Endodermal cell (in vitro differentiated cells): ENCODE measurements around the gene ADNP2. TPM values are rescaled to one million over a fixed set of nuclear protein-coding genes. Genes with fewer than 3 reads are reported as not detected.
A peak's percentile ranks its signal among the peaks of the same experiment; 100 is the strongest.

Source experiments
- DNase-seq: peaks from one replicate; pipeline ENCODE4 v3.0.0-alpha.2; 2017
- H3K27ac ChIP-seq: 2 replicates; pipeline ENCODE4 v1.5.1; 2013; ENCODE audit warnings: mild to moderate bottlenecking, low read depth, low read length, moderate library complexity
- H3K27me3 ChIP-seq: 2 replicates; pipeline ENCODE4 v1.6.1; 2013; ENCODE audit warnings: mild to moderate bottlenecking, low read length, moderate library complexity; ENCODE audit not compliant: insufficient read depth, control insufficient read depth, poor library complexity, severe bottlenecking
- H3K36me3 ChIP-seq: 2 replicates; pipeline ENCODE4 v1.7.0; 2013; ENCODE audit warnings: mild to moderate bottlenecking, low read length, moderate library complexity; ENCODE audit not compliant: control insufficient read depth, insufficient read depth
- H3K4me1 ChIP-seq: one replicate; pipeline ENCODE4 v1.7.0; 2013; ENCODE audit warnings: low read length; ENCODE audit not compliant: control insufficient read depth, insufficient read depth
- H3K4me3 ChIP-seq: 2 replicates; pipeline ENCODE4 v1.5.1; 2013; ENCODE audit warnings: mild to moderate bottlenecking, low read length, moderate library complexity
- H3K9ac ChIP-seq: 2 replicates; pipeline ENCODE4 v1.6.1; 2013; ENCODE audit warnings: mild to moderate bottlenecking, low read length, moderate library complexity; ENCODE audit not compliant: poor library complexity, severe bottlenecking; ENCODE audit errors: extremely low read depth
- H3K9me3 ChIP-seq: 2 replicates; pipeline ENCODE4 v1.6.1; 2013; ENCODE audit warnings: mild to moderate bottlenecking, low read length, moderate library complexity; ENCODE audit not compliant: control insufficient read depth
- H3K27ac Mint-ChIP-seq: 2 replicates; pipeline ENCODE4 v1.8.0; 2020; ENCODE audit warnings: mixed read lengths
- H3K27me3 Mint-ChIP-seq: 2 replicates; pipeline ENCODE4 v1.8.0; 2021; ENCODE audit warnings: mild to moderate bottlenecking, mixed read lengths; ENCODE audit not compliant: insufficient read depth
- H3K36me3 Mint-ChIP-seq: 2 replicates; pipeline ENCODE4 v1.8.0; 2020; ENCODE audit warnings: low read depth, mixed read lengths
- H3K4me1 Mint-ChIP-seq: 2 replicates; pipeline ENCODE4 v1.8.0; 2020; ENCODE audit warnings: mixed read lengths
- H3K4me3 Mint-ChIP-seq: 2 replicates; pipeline ENCODE4 v1.8.0; 2020; ENCODE audit warnings: mild to moderate bottlenecking, moderate library complexity, mixed read lengths
- H3K9me3 Mint-ChIP-seq: 2 replicates; pipeline ENCODE4 v1.8.0; 2020; ENCODE audit warnings: mild to moderate bottlenecking, mixed read lengths
- WGBS, 2 experiments: methylation state at CpG; one replicate each; pipeline versions ENCODE4 v1.1.5 to v1.1.7; 2013; ENCODE audit warnings: missing lambda C conversion rate in 2 of 2, mixed read lengths in 1 of 2; ENCODE audit not compliant: insufficient coverage in 1 of 2, insufficient read length in 1 of 2; 5-methylcytosine and 5-hydroxymethylcytosine counted together
- total RNA-seq, 2 donors: library from RNA; stranded (reverse); fragmentation: NEBNext Ultra II Directional in 1 of 2; extraction: Animal tissue kit (Norgen Biotek cat#: 25700) in 1 of 2; gene quantifications; 2 replicates in 1 of 2; 3 replicates in 1 of 2; pipeline ENCODE4 v1.2.1, GENCODE V29; 2021
- TF ChIP-seq, protein P1 (sequence below): fragments of 200-600 bp; sonication (generic); conservative IDR thresholded peaks from 2 replicates; pipeline ENCODE4 v1.5.0; 2021; ENCODE audit warnings: antibody characterized with exemption, mild to moderate bottlenecking

Gene ADNP2
- total RNA-seq, 2 donors from 2014 or later, result 38.4 to 51.0 TPM

DNA sequence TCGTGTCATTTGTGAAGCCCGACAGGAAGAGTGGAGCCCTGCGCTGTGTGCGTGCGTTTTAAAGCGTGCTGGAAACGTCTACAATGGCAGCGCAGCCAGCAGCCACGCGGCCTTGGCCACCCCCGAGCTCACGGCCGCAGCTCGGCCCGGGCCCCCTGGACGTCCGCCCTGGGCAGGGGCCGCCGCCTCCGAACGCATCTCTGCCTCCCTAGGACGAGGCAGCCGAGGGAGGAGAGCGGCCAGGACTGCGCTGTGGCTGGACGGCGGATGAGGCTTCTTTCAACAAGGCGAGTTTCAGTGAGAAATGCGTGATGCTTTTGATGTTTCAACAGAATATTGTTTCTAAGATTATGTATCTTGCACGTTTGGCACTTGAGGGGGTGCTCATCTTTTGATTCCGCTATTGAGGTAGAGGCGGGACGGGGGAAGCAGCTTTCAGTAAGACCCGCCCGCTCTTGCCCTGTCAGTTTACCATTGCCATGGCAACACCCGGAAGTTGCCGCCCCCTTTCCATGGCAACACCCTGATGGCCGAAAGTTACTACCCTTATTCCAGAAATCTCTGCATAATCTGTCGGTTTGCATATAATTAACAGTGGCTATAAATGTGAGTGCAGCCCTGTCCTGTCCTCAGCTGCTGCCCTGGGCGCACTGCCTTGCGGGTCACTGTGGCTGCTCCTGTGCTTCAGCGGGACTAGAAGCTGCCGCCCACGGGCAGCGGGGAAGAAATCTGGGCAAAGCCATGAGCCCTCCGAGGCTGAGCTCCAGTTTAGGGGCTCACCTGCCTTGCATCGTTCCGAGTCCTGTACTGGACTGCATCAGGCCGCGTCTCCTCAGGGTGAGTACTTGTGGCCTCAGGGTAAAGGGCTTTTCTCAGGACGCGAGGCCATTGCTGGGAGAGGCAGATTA lies 38.6 kb downstream of the ADNP2 start:
- no peak overlapping the region for H3K27ac Mint-ChIP-seq
- peak; percentile 88 for DNase-seq

DNA sequence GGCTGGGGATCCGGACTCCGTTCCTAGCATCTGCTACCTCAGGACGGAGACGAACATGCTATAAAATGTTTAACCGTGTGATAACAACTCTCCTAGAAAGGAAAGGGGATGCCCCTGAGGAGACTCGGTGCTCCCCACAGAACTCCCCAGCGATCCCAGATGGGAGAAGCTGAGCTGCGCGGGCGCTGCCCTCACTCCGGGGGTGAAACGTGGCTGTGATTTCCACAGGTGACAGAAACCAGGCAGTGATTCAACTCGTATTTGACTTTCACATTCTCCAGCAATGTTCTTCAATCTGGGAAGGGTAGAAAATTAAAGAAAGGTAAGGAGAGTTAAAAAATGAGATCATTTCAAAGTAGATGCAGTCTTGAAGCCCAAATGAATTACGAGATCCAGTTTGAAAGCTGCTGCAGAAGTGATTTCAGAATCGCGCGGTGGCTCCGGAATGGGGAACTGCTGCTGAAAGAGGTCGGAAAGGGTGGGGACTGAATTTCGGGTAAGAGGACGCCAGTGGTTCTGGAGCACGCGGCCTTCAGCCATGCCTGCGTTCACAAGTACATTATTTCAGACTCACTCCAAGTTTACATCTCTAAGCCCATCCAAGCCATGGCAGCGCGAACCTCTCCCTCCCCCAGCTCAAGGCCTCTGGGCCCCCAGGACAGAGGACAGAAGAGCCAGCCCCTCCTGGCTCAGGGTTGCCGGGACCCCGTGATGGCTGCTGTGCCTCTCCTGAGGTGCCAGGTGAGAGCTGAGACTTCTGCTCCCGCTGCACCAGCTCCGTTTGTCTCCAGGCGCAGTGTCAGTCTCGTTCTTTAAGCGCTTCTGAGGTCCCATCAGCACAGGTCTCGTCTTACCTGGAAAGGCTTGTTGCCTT lies 39.5 kb downstream of the ADNP2 start:
- Mint-ChIP-seq H3K4me1 (peaks cover 7% of the 10 kb centered on the region), H3K27ac (no peak overlapping the region), H3K36me3 (peaks cover 39% of the 10 kb centered on the region), H3K9me3 (no peaks in the 10 kb centered on the region), H3K4me3 (no peak overlapping the region), H3K27me3 (no peaks in the 10 kb centered on the region)
- Histone ChIP-seq H3K4me1 (no peaks in the 10 kb centered on the region), H3K9ac (no peak overlapping the region), H3K4me3 (no peak overlapping the region), H3K27ac (no peak overlapping the region), H3K9me3 (no peaks in the 10 kb centered on the region), H3K36me3 (peaks cover 72% of the 10 kb centered on the region), H3K27me3 (no peaks in the 10 kb centered on the region)
- peak; percentile 35 for DNase-seq
- 92 to 95% methylated on average over 16 to 34 of the region's 34 CpGs for WGBS, 2 experiments
- TF ChIP-seq, protein P1, sequence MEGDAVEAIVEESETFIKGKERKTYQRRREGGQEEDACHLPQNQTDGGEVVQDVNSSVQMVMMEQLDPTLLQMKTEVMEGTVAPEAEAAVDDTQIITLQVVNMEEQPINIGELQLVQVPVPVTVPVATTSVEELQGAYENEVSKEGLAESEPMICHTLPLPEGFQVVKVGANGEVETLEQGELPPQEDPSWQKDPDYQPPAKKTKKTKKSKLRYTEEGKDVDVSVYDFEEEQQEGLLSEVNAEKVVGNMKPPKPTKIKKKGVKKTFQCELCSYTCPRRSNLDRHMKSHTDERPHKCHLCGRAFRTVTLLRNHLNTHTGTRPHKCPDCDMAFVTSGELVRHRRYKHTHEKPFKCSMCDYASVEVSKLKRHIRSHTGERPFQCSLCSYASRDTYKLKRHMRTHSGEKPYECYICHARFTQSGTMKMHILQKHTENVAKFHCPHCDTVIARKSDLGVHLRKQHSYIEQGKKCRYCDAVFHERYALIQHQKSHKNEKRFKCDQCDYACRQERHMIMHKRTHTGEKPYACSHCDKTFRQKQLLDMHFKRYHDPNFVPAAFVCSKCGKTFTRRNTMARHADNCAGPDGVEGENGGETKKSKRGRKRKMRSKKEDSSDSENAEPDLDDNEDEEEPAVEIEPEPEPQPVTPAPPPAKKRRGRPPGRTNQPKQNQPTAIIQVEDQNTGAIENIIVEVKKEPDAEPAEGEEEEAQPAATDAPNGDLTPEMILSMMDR, result no peak

More for the DNA sequence above, 38.6 kb downstream of the ADNP2 start:
- Histone ChIP-seq H3K4me3 (no peak overlapping the region), H3K27me3 (no peaks in the 10 kb centered on the region), H3K27ac (no peak overlapping the region), H3K4me1 (no peaks in the 10 kb centered on the region), H3K36me3 (peaks cover 74% of the 10 kb centered on the region), H3K9me3 (no peaks in the 10 kb centered on the region), H3K9ac (no peak overlapping the region)
- H3K36me3 Mint-ChIP-seq, result peaks cover 39% of the 10 kb centered on the region
- peaks cover 7% of the 10 kb centered on the region for H3K4me1 Mint-ChIP-seq
- TF ChIP-seq, protein P1, result no peak
- no peaks in the 10 kb centered on the region for H3K9me3 Mint-ChIP-seq
- peak overlapping the region; percentile 47 for H3K4me3 Mint-ChIP-seq
- H3K27me3 Mint-ChIP-seq, result no peaks in the 10 kb centered on the region
- 85 to 92% methylated on average over 35 to 52 of the region's 52 CpGs for WGBS, 2 experiments

DNA sequence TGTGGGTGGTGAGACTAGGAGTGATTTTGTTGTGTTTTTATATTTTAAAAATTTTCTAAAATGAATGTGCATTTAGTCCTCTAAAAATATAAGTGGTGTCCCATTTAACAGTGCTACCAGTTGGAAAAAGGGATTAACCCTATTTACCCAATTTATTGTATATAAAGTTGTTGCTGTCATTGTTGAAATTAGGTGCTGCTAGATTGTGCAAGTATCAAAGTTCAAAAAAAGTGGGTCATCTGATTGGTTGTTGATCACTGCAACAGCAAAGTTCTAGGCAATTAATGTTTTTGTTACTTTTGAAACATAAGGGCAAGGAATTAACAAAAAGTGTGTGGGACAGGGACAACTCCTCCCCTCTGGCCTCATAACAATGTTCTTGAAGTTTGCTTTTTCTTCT lies 40.6 kb downstream of the ADNP2 start:
- Histone ChIP-seq H3K27me3 (no peaks in the 10 kb centered on the region), H3K4me3 (no peak overlapping the region), H3K27ac (no peak overlapping the region), H3K36me3 (peaks cover 64% of the 10 kb centered on the region), H3K9ac (no peak overlapping the region), H3K4me1 (no peaks in the 10 kb centered on the region), H3K9me3 (no peaks in the 10 kb centered on the region)
- H3K27ac Mint-ChIP-seq, result no peak overlapping the region
- DNase-seq, result no peak
- H3K4me1 Mint-ChIP-seq, result peaks cover 7% of the 10 kb centered on the region
- no peaks in the 10 kb centered on the region for H3K27me3 Mint-ChIP-seq
- TF ChIP-seq, protein P1, result no peak
- H3K36me3 Mint-ChIP-seq, result peaks cover 43% of the 10 kb centered on the region
- H3K4me3 Mint-ChIP-seq, result no peak overlapping the region
- H3K9me3 Mint-ChIP-seq, result no peaks in the 10 kb centered on the region
